ENCODE results near the gene TBCD. TPM values are rescaled to one million over a fixed set of nuclear protein-coding genes. Genes with fewer than 3 reads are reported as not detected.
"Not testable (repeated sequence)": the region's sequence is repeated elsewhere in the genome, so short reads cannot be mapped to it uniquely, and the experiment has no call there.

Gene TBCD
- total RNA-seq, 2 experiments from 2014 or later, result 74.5 to 76.9 TPM

GRCh38 chr17:82973456-82974135 is 221.7 kb downstream of the TBCD start:
- no peaks in the 10 kb centered on the region for H3K9me3 Mint-ChIP-seq

GRCh38 chr17:82974136-82974952 is 222.5 kb downstream of the TBCD start:
- Mint-ChIP-seq H3K27me3 (no peaks in the 10 kb centered on the region), H3K27ac (no peak overlapping the region), H3K36me3 (peaks cover 3% of the 10 kb centered on the region), H3K9me3 (no peaks in the 10 kb centered on the region), H3K4me1 (peaks cover 14% of the 10 kb centered on the region), H3K4me3 (no peak overlapping the region)
- no peak for DNase-seq

More at GRCh38 chr17:82973456-82974135, 221.7 kb downstream of the TBCD start:
- Mint-ChIP-seq H3K36me3 (peaks cover 3% of the 10 kb centered on the region), H3K4me3 (no peak overlapping the region), H3K27me3 (no peaks in the 10 kb centered on the region), H3K27ac (no peak overlapping the region), H3K4me1 (peaks cover 7% of the 10 kb centered on the region)
- no peak for DNase-seq

GRCh38 chr17:82976982-82977488 is 225.2 kb downstream of the TBCD start:
- Mint-ChIP-seq H3K27ac (no peak overlapping the region), H3K9me3 (no peaks in the 10 kb centered on the region), H3K27me3 (no peaks in the 10 kb centered on the region), H3K36me3 (peaks cover 3% of the 10 kb centered on the region), H3K4me1 (peaks cover 21% of the 10 kb centered on the region), H3K4me3 (no peak overlapping the region)
- no peak for DNase-seq

GRCh38 chr17:82977606-82978005 is 225.7 kb downstream of the TBCD start:
- Mint-ChIP-seq H3K4me3 (no peak overlapping the region), H3K36me3 (peaks cover 3% of the 10 kb centered on the region), H3K27me3 (no peaks in the 10 kb centered on the region), H3K27ac (no peak overlapping the region), H3K4me1 (peaks cover 21% of the 10 kb centered on the region), H3K9me3 (no peaks in the 10 kb centered on the region)
- DNase-seq, result no peak

GRCh38 chr17:82978765-82979349 is 227.0 kb downstream of the TBCD start:
- H3K4me1 Mint-ChIP-seq, result peaks cover 21% of the 10 kb centered on the region
- H3K9me3 Mint-ChIP-seq, result peaks cover 2% of the 10 kb centered on the region
- H3K36me3 Mint-ChIP-seq, result peaks cover 10% of the 10 kb centered on the region
- H3K4me3 Mint-ChIP-seq, result peak overlapping the region; percentile 6
- peak overlapping the region; percentile 67 for H3K27ac Mint-ChIP-seq
- no peak for DNase-seq
- H3K27me3 Mint-ChIP-seq, result no peaks in the 10 kb centered on the region

- Mint-ChIP-seq H3K9me3 (peaks cover 4% of the 10 kb centered on the region), H3K27ac (no peak overlapping the region), H3K4me3 (no peak overlapping the region), H3K36me3 (peaks cover 11% of the 10 kb centered on the region), H3K4me1 (peaks cover 21% of the 10 kb centered on the region), H3K27me3 (no peaks in the 10 kb centered on the region)
- DNase-seq, result no peak
Measured at GRCh38 chr17:82979718-82980117, 227.9 kb downstream of the TBCD start.

- no peak for DNase-seq
- Mint-ChIP-seq H3K9me3 (peaks cover 4% of the 10 kb centered on the region), H3K27me3 (no peaks in the 10 kb centered on the region), H3K4me1 (peaks cover 28% of the 10 kb centered on the region), H3K4me3 (no peak overlapping the region), H3K27ac (no peak overlapping the region), H3K36me3 (peaks cover 11% of the 10 kb centered on the region)
Measured at GRCh38 chr17:82980632-82981031, 228.8 kb downstream of the TBCD start.

GRCh38 chr17:82981141-82981730 is 229.4 kb downstream of the TBCD start:
- H3K4me3 Mint-ChIP-seq, result no peak overlapping the region

GRCh38 chr17:82983510-82984248 is 231.8 kb downstream of the TBCD start:
- Mint-ChIP-seq H3K4me1 (peaks cover 39% of the 10 kb centered on the region), H3K36me3 (peaks cover 14% of the 10 kb centered on the region), H3K4me3 (no peak overlapping the region), H3K27ac (peak overlapping the region; percentile 51), H3K9me3 (peaks cover 4% of the 10 kb centered on the region), H3K27me3 (no peaks in the 10 kb centered on the region)
- DNase-seq, result no peak

More at GRCh38 chr17:82981141-82981730, 229.4 kb downstream of the TBCD start:
- peaks cover 34% of the 10 kb centered on the region for H3K4me1 Mint-ChIP-seq
- H3K27me3 Mint-ChIP-seq, result no peaks in the 10 kb centered on the region
- no peak overlapping the region for H3K27ac Mint-ChIP-seq
- DNase-seq, result no peak
- peaks cover 11% of the 10 kb centered on the region for H3K36me3 Mint-ChIP-seq
- H3K9me3 Mint-ChIP-seq, result peaks cover 4% of the 10 kb centered on the region

- Mint-ChIP-seq H3K4me1 (peaks cover 33% of the 10 kb centered on the region), H3K36me3 (peaks cover 17% of the 10 kb centered on the region)
- H3K9me3 Mint-ChIP-seq, H3K4me3 Mint-ChIP-seq, DNase-seq, H3K27me3 Mint-ChIP-seq, H3K27ac Mint-ChIP-seq: not testable (repeated sequence)
Measured at GRCh38 chr17:82984249-82984617, 232.4 kb downstream of the TBCD start.

- no peak overlapping the region for H3K27ac Mint-ChIP-seq
- H3K4me1 Mint-ChIP-seq, result peaks cover 27% of the 10 kb centered on the region
- H3K4me3 Mint-ChIP-seq, result no peak overlapping the region
- H3K36me3 Mint-ChIP-seq, result peaks cover 17% of the 10 kb centered on the region
- H3K9me3 Mint-ChIP-seq, result peaks cover 4% of the 10 kb centered on the region
- H3K27me3 Mint-ChIP-seq, result no peaks in the 10 kb centered on the region
- DNase-seq, result no peak
Measured at GRCh38 chr17:82984751-82985427, 233.0 kb downstream of the TBCD start.

- peaks cover 27% of the 10 kb centered on the region for H3K4me1 Mint-ChIP-seq
- DNase-seq, result no peak
- peaks cover 19% of the 10 kb centered on the region for H3K36me3 Mint-ChIP-seq
- H3K27me3 Mint-ChIP-seq, result no peaks in the 10 kb centered on the region
- H3K27ac Mint-ChIP-seq, result peak overlapping the region; percentile 10
- peaks cover 4% of the 10 kb centered on the region for H3K9me3 Mint-ChIP-seq
- peak overlapping the region; percentile 45 for H3K4me3 Mint-ChIP-seq
Measured at GRCh38 chr17:82985428-82985805, 233.6 kb downstream of the TBCD start.

- peaks cover 22% of the 10 kb centered on the region for H3K36me3 Mint-ChIP-seq
- H3K9me3 Mint-ChIP-seq, result peaks cover 4% of the 10 kb centered on the region
- H3K4me1 Mint-ChIP-seq, result peaks cover 26% of the 10 kb centered on the region
- peak; percentile 64 for DNase-seq
- no peaks in the 10 kb centered on the region for H3K27me3 Mint-ChIP-seq
- peak overlapping the region; percentile 45 for H3K4me3 Mint-ChIP-seq
- no peak overlapping the region for H3K27ac Mint-ChIP-seq
Measured at GRCh38 chr17:82985973-82986372, 234.1 kb downstream of the TBCD start.

- Mint-ChIP-seq H3K9me3 (peaks cover 20% of the 10 kb centered on the region), H3K4me1 (peaks cover 25% of the 10 kb centered on the region), H3K36me3 (peaks cover 34% of the 10 kb centered on the region)
- DNase-seq, H3K27ac Mint-ChIP-seq, H3K27me3 Mint-ChIP-seq, H3K4me3 Mint-ChIP-seq: not testable (repeated sequence)
Measured at GRCh38 chr17:82989051-82989450, 237.2 kb downstream of the TBCD start.

Measured in activated naive CD8-positive, alpha-beta T cell treated with anti-CD3 and anti-CD28 coated beads for 36 hours (primary cell).